Neutrophil (primary cell): Measurements from ENCODE around the gene CASTOR2.
"Not testable (repeated sequence)": the region's sequence is repeated elsewhere in the genome, so short reads cannot be mapped to it uniquely, and the experiment has no call there.

Source experiments
- H3K27ac ChIP-seq: fragments of 200-600 bp; sonication (generic); 2 replicates; pipeline ENCODE4 v1.5.1; 2016; ENCODE audit warnings: mild to moderate bottlenecking, moderate library complexity
- H3K27me3 ChIP-seq: fragments of 200-600 bp; sonication (generic); 2 replicates; pipeline ENCODE4 v1.6.0; 2016; ENCODE audit warnings: mild to moderate bottlenecking
- H3K36me3 ChIP-seq: fragments of 200-600 bp; sonication (generic); 2 replicates; pipeline ENCODE4 v1.5.1; 2017
- H3K4me1 ChIP-seq, 2 experiments: fragments of 200-600 bp in 1 of 2; sonication (generic) in 1 of 2; 1 replicate in 1 of 2; 2 replicates in 1 of 2; pipeline versions ENCODE4 v1.5.1 to v1.6.1; 2013 to 2016; ENCODE audit warnings: low read depth in 1 of 2, low read length in 1 of 2, mild to moderate bottlenecking in 1 of 2, moderate library complexity in 1 of 2; ENCODE audit not compliant: control insufficient read depth in 1 of 2, insufficient read depth in 1 of 2
- H3K4me3 ChIP-seq, 2 experiments: fragments of 200-600 bp in 1 of 2; sonication (generic) in 1 of 2; 1 replicate in 1 of 2; 2 replicates in 1 of 2; pipeline ENCODE4 v1.5.1; 2013 to 2016; ENCODE audit warnings: low read depth in 1 of 2, low read length in 1 of 2, mild to moderate bottlenecking in 1 of 2, moderate library complexity in 1 of 2
- H3K9me3 ChIP-seq: fragments of 200-600 bp; sonication (generic); 2 replicates; pipeline ENCODE4 v1.5.1; 2016
- TF ChIP-seq, protein P1 (sequence below): fragments of 200-600 bp; sonication (generic); IDR thresholded peaks from 2 replicates; pipeline ENCODE4 v1.5.1; 2016; ENCODE audit warnings: antibody characterized with exemption

Gene CASTOR2

DNA sequence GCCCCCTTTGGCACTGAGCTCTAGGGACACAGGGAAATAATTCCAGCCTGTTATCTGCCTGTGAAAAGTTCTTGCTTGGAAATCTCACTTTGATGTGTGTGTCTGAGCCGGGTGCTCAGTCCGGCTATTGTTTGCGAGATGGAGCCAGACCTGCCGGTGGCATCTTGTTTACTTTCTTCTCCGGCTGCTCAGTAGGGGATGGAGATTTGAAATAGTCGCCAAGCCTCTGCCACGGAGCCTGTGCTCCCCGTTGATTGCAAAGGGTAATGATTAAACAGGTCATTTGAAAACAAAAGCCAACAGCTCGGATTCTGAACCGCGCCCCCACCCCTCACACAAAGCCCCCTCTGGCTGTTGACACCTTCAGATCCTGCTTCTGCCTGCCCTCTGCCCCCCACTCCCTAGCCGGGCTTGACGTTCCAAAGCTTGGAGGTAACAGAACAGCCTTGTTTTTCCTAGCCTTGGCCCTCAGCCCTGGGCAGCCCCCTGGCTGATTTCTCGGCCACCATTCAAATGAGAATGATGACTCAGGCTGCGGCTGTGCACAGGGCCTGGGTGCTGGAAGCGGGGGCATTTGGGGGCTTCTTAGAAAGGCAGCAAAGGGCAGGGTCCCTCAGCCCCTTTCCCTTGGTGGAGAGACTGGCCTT, 1.8 kb downstream of the CASTOR2 start:
- H3K4me1 ChIP-seq, H3K27ac ChIP-seq, H3K36me3 ChIP-seq, H3K9me3 ChIP-seq, H3K4me3 ChIP-seq, H3K27me3 ChIP-seq: not testable (repeated sequence)

DNA sequence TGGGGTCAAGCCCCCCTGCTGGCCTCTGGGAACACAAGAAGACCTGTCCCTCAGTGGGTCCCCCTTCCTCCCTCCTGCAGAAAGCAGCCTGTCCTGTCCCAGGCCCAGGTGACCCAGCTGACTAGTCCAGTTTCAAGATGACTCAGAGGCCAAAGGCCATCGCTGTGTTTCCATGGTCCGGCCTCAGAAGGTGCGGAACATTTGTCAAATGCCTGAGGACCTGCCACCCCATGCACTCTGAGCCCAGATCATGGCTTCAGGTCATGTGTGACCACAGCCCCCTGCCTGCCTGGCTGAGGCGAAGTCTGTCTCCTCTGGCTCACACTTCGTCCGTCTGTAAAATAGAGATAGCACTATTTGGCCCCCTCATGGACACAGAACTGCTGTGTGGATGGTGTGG, 2.4 kb downstream of the CASTOR2 start:
- not testable (repeated sequence) for H3K27ac ChIP-seq, H3K27me3 ChIP-seq, H3K36me3 ChIP-seq, H3K9me3 ChIP-seq, H3K4me3 ChIP-seq, H3K4me1 ChIP-seq

DNA sequence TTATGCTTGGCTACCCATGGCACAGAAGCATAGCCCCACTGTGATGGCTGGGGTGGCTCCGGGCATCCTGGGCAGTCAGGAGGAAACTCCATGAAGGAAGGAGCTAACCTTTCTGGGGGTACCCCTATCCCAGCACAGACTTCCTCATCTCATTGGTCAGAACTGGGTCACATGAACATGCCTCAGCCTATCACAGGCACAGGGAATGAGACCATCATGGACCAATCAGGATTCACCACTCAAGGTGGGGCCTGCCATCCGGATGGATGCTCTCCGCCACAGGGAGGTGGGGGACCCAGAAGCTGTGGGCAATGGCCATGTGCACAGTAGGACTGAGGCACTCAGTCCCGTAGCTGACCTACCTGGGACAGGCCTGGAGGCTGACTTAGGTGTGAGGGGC, 6.9 kb downstream of the CASTOR2 start:
- H3K27ac ChIP-seq, H3K36me3 ChIP-seq, H3K9me3 ChIP-seq, H3K27me3 ChIP-seq, H3K4me1 ChIP-seq, H3K4me3 ChIP-seq: not testable (repeated sequence)

DNA sequence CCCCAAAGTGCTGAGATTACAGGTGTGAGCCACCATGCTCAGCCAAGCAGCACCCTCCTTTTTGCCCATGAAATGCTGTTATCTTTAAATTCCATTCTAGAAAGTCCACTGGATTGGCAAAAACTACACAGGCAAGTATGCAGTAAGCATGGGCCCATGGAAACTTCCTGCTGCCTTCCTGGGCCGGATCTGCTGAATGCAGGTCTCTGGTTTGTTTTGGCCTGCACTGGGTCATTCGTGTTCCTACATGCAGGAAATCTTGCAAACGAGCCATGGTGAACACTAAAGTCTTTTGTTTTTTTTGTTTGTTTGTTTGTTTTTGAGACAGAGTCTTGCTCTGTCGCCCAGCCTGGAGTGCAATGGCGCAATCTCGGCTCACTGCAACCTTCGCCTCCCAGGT, 7.9 kb downstream of the CASTOR2 start:
- not testable (repeated sequence) for H3K36me3 ChIP-seq, H3K9me3 ChIP-seq, H3K4me1 ChIP-seq, H3K4me3 ChIP-seq, H3K27ac ChIP-seq, H3K27me3 ChIP-seq

DNA sequence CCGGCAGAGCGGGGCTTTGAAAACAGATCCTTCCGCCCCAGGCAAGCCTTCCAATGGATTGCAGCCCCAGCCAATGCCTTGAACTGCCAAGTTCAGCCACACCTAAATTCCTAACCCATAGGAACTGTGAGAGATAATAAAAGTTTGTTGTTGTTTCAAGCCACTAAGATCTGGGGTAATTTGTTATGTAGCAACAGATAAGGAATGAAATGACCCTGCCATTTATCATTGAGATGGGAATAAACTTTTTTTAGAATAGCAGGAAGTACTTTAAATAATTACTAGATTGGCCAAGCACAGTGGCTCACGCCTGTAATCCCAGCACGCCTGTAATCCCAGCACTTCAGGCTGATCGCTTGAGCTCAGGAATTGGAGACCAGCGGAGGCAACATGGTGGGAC, 11.5 kb downstream of the CASTOR2 start:
- not testable (repeated sequence) for H3K36me3 ChIP-seq, H3K27me3 ChIP-seq, H3K4me3 ChIP-seq, H3K9me3 ChIP-seq, H3K27ac ChIP-seq, H3K4me1 ChIP-seq

DNA sequence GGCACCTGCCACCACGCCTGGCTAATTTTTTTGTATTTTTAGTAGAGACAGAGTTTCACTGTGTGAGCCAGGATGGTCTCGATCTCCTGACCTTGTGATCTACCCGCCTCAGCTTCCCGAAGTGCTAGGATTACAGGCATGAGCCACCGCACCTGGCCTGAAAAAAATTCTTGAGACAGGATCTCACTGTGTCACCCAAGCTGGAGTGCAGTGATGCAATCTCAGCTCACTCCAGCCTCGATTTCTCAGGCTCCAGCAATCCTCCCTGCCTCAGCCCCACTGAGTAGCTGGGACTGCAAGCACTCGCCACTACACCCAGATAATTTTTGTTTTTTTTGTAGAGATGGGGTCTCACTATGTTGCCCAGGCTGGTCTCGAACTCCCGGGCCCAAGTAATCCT, 13.0 kb downstream of the CASTOR2 start:
- H3K27me3 ChIP-seq, H3K27ac ChIP-seq, H3K9me3 ChIP-seq: not testable (repeated sequence)

DNA sequence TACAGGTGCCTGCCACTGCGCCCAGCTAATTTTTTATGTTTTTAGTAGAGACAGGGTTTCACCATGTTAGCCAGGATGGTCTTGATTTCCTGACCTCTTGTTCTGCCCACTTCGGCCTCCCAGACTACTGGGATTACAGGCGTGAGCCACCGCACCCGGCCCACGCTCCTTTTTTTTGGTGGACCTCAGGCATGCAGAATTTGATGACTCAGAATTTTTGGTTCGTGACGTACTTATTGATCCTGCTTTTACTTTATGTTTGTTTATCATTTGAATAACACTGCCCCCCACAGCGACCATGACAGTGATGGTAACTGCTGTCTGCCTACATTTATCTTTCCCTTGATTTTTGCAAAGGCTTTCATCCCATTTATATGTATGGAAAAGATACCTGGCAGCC, 23.9 kb downstream of the CASTOR2 start:
- not testable (repeated sequence) for H3K27me3 ChIP-seq, H3K4me1 ChIP-seq, H3K4me3 ChIP-seq, H3K9me3 ChIP-seq, H3K36me3 ChIP-seq, H3K27ac ChIP-seq

More for the DNA sequence above, 13.0 kb downstream of the CASTOR2 start:
- H3K36me3 ChIP-seq, H3K4me3 ChIP-seq, H3K4me1 ChIP-seq: not testable (repeated sequence)

DNA sequence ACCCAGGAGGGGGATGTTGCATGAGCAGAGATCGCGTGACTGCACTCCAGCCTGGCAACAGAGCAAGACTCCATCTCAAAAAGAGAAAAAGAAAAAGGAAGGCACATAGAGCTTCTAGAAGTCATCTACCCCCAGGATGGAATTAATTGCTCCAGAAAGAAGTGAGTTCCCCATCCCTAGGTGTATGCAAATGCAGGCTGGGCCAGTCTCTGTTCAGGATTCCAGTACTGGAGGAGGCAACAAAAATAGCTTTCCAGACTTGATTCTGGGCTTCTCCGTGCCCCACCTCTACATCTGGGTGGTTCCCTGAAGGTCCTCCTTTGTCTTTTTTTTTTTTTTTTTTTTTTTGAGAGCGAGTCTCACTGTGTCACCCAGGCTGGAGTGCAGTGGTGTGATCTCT, 28.6 kb downstream of the CASTOR2 start:
- H3K9me3 ChIP-seq = no peaks in the 10 kb centered on the region
- H3K4me3 ChIP-seq = no peak overlapping the region
- no peak overlapping the region for H3K27ac ChIP-seq
- TF ChIP-seq, protein P1, sequence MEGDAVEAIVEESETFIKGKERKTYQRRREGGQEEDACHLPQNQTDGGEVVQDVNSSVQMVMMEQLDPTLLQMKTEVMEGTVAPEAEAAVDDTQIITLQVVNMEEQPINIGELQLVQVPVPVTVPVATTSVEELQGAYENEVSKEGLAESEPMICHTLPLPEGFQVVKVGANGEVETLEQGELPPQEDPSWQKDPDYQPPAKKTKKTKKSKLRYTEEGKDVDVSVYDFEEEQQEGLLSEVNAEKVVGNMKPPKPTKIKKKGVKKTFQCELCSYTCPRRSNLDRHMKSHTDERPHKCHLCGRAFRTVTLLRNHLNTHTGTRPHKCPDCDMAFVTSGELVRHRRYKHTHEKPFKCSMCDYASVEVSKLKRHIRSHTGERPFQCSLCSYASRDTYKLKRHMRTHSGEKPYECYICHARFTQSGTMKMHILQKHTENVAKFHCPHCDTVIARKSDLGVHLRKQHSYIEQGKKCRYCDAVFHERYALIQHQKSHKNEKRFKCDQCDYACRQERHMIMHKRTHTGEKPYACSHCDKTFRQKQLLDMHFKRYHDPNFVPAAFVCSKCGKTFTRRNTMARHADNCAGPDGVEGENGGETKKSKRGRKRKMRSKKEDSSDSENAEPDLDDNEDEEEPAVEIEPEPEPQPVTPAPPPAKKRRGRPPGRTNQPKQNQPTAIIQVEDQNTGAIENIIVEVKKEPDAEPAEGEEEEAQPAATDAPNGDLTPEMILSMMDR = no peak
- H3K4me1 ChIP-seq = no peaks in the 10 kb centered on the region
- H3K27me3 ChIP-seq = no peaks in the 10 kb centered on the region
- no peaks in the 10 kb centered on the region for H3K36me3 ChIP-seq

DNA sequence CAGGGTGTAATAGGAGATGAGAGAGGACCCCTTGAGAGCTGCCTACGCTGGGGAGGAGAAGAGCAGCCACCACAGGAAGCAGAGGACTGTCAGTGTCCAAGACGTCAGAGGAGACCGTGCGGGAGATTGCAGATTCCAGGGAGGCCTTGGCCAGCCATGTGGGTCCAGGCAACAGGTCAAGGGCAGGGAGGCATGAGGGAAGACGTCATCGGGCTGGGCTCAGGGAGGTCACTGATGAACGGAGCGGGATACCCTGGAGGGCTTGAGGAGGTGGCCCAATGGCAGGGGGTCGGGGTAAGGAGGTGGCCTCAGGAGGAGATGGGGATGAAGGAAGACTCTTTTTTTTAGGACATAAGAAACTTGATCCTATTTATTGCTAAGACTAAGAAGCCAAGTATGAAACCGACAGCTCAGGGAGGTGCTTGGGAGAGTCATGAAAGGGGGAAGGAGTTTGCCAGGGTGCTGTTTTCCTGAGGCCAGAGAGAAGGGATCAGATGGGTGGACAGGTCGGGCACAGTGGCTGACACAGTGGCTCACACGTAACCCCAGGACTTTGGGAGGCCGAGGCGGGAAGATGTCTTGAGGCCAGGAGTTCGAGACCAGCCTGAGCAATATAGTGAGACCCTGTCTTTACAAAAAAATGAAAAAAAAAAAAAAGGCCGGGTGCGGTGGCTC, 30.5 kb downstream of the CASTOR2 start:
- not testable (repeated sequence) for H3K27ac ChIP-seq, H3K27me3 ChIP-seq, H3K4me3 ChIP-seq, H3K9me3 ChIP-seq, H3K36me3 ChIP-seq, H3K4me1 ChIP-seq

DNA sequence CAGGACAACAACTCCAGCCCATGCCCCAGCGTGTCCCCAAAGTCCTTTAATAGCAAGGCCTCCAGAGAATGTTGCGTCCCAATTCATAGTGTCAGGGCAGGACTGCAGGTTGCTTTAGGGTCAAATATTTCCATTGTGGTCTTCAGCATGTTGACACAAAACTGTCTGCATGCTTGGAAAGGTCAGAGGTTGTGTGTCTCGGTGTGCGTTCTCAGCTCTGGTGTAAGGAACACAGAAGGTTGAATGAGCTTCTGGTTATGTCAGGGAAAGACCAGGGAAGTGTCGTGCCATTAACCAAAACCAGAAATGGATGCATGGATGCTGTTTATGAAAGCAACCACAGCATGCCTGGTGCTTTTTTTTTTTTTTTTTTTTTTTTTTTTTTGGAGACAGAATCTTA, 31.9 kb downstream of the CASTOR2 start:
- not testable (repeated sequence) for H3K9me3 ChIP-seq, H3K4me1 ChIP-seq, H3K27ac ChIP-seq, H3K36me3 ChIP-seq, H3K4me3 ChIP-seq, H3K27me3 ChIP-seq

DNA sequence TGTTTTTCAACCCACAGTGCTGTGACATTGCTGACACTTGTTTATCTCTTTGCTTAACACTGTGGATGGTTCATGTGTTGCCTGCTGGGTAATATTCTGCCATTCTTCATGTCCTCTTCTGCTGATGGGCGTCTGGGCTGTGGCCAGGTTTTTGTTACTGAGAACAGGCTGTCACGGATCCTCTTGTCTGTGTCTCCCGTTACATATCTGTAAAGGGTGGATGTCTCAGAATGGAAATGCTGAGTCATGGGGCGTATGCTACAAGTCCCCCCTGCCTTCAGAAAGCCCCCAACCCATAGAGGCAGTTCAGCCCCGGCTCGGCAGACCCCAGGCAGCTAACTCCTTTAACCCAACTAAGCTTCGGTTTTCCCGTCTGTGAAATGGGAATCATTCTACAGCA, 33.3 kb downstream of the CASTOR2 start:
- H3K27me3 ChIP-seq, H3K36me3 ChIP-seq, H3K4me1 ChIP-seq, H3K27ac ChIP-seq, H3K4me3 ChIP-seq, H3K9me3 ChIP-seq: not testable (repeated sequence)

DNA sequence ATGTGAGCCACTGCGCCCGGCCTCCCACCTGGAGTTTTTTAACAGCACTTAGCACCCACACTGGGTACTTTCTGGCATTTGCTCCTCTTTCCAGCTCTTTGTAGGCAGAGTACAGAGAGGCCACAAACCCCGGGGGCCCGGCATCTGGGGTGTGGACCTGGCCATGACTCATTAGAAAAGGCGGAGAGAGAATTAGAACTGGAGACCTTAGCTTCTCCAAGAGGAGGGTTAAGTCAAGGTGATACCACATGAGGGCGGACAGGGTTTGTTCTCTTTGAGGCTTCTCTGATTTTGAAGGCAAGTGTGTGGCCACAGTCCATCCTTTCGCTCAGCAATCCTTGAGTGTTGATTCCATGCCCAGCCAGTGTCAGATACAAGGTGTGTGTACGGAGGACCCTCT, 36.9 kb downstream of the CASTOR2 start:
- not testable (repeated sequence) for H3K4me1 ChIP-seq, H3K27ac ChIP-seq, H3K4me3 ChIP-seq, H3K27me3 ChIP-seq, H3K9me3 ChIP-seq, H3K36me3 ChIP-seq
